ENCODE data around the gene PSIP1. TPM values are rescaled to one million over a fixed set of nuclear protein-coding genes. Genes with fewer than 3 reads are reported as not detected.

The PSIP1 gene
- total RNA-seq, 1 experiment from 2014 or later: 57.8 TPM

- intact Hi-C loops (cut with micrococcal nuclease): loop anchor here (1.0 to 2.0 kb wide), 2 partner anchors 115 to 184 kb away; partner anchors contain the start of gene TTC39B
- peak; percentile 94 for DNase-seq (ENCODE audit: unreplicated experiment)
- TF ChIP-seq, protein P1, sequence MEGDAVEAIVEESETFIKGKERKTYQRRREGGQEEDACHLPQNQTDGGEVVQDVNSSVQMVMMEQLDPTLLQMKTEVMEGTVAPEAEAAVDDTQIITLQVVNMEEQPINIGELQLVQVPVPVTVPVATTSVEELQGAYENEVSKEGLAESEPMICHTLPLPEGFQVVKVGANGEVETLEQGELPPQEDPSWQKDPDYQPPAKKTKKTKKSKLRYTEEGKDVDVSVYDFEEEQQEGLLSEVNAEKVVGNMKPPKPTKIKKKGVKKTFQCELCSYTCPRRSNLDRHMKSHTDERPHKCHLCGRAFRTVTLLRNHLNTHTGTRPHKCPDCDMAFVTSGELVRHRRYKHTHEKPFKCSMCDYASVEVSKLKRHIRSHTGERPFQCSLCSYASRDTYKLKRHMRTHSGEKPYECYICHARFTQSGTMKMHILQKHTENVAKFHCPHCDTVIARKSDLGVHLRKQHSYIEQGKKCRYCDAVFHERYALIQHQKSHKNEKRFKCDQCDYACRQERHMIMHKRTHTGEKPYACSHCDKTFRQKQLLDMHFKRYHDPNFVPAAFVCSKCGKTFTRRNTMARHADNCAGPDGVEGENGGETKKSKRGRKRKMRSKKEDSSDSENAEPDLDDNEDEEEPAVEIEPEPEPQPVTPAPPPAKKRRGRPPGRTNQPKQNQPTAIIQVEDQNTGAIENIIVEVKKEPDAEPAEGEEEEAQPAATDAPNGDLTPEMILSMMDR (IDR thresholded peaks at IDR 0.05; ENCODE audit: unreplicated experiment): no peak
- Mint-ChIP-seq H3K27ac (ENCODE audit: low read depth, unreplicated experiment) (peak within 1 kb of the TSS; percentile 84), H3K27me3 (ENCODE audit: insufficient read depth, unreplicated experiment) (no peaks in the 10 kb centered on the region), H3K9me3 (ENCODE audit: unreplicated experiment) (no peaks in the 10 kb centered on the region), H3K4me1 (ENCODE audit: insufficient read depth, unreplicated experiment) (peaks cover 21% of the 10 kb centered on the region), H3K36me3 (ENCODE audit: insufficient read depth, unreplicated experiment) (peaks cover 32% of the 10 kb centered on the region), H3K4me3 (ENCODE audit: unreplicated experiment) (peak within 1 kb of the TSS; percentile 79)
- no TSS peak for BruUV-seq (replicated peaks)
- POLR2A ChIA-PET: interaction anchor here (0.6 to 4.5 kb wide), 14 partner anchors 8 to 179 kb away, joined by 3 to 48 read pairs (median 3); partner anchors contain the start of genes CCDC171, PSIP1 and TTC39B
- CTCF ChIA-PET: interaction anchor here (0.6 to 2.0 kb wide), 13 partner anchors 11 to 319 kb away, joined by 3 to 8 read pairs (median 5); partner anchors contain the start of genes CCDC171 and TTC39B
Measured at GRCh38 chr9:15422372-15423230, 88.2 kb downstream of the PSIP1 start, which contains the start of gene SNAPC3. Gene SNAPC3 (plus strand): TSS chr9:15422876. CDS start chr9:15422880, 4 bp downstream.

DNA sequence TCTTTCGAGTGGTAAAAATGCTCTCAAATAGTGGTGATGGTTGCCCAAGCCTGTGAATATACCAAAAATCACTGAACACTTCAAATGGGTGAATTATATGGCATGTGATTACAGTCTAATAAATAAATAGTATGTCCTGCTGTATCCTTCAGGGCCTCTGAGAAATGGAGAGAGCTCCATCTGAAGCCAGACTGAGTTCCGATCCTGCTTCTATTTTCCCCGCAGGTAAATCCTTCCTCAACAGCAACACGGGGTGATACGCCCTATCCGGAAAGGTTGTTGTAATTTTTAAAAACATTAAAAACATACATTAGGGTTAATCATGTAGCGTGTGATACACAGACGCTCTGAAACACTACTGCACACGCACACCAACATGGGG is 88.8 kb downstream of the PSIP1 start:
- Mint-ChIP-seq H3K27ac (ENCODE audit: low read depth, unreplicated experiment) (peak overlapping the region; percentile 84), H3K36me3 (ENCODE audit: insufficient read depth, unreplicated experiment) (peaks cover 26% of the 10 kb centered on the region)
- TSS peak; percentile 90 for BruUV-seq (replicated peaks)

DNA sequence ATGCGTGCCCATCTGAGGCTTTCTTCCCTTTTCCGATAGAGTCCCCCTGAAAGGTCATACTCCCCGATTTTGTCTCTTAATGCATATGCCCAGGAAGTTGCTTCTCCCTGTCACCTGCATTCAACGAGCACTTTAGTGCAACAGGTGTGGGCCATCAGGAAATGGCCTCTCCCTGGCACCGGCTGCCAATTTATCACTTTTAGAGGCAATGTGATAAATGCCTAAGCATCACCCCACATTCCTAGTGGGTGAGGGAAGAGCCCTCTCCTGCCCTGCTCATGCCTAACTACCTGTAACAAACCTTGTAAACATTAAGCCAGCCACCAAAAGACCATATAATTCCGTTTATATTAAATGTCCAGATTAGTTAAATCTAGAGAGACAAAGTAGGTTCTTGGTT is 89.2 kb downstream of the PSIP1 start:
- H3K9me3 Mint-ChIP-seq (ENCODE audit: unreplicated experiment): no peaks in the 10 kb centered on the region
- BruUV-seq (replicated peaks): no TSS peak
- H3K4me3 Mint-ChIP-seq (ENCODE audit: unreplicated experiment): peak overlapping the region; percentile 79
- peaks cover 18% of the 10 kb centered on the region for H3K4me1 Mint-ChIP-seq (ENCODE audit: insufficient read depth, unreplicated experiment)
- peaks cover 25% of the 10 kb centered on the region for H3K36me3 Mint-ChIP-seq (ENCODE audit: insufficient read depth, unreplicated experiment)
- no peak for DNase-seq (ENCODE audit: unreplicated experiment)
- intact Hi-C loops (cut with micrococcal nuclease): no loop called here
- POLR2A ChIA-PET: interaction anchor here (0.8 to 4.5 kb wide), 8 partner anchors 9 to 146 kb away, joined by 3 to 48 read pairs (median 4); partner anchors contain the start of genes PSIP1 and TTC39B
- peak overlapping the region; percentile 84 for H3K27ac Mint-ChIP-seq (ENCODE audit: low read depth, unreplicated experiment)
- H3K27me3 Mint-ChIP-seq (ENCODE audit: insufficient read depth, unreplicated experiment): no peaks in the 10 kb centered on the region
- CTCF ChIA-PET: interaction anchor here (0.9 to 2.0 kb wide), 5 partner anchors 114 to 211 kb away, joined by 3 to 8 read pairs (median 6); partner anchors contain the start of gene TTC39B
- TF ChIP-seq, protein P1 (IDR thresholded peaks at IDR 0.05; ENCODE audit: unreplicated experiment): no peak

More for the DNA sequence above, 88.8 kb downstream of the PSIP1 start:
- TF ChIP-seq, protein P1 (IDR thresholded peaks at IDR 0.05; ENCODE audit: unreplicated experiment): no peak
- Mint-ChIP-seq H3K4me3 (ENCODE audit: unreplicated experiment) (peak overlapping the region; percentile 79), H3K9me3 (ENCODE audit: unreplicated experiment) (no peaks in the 10 kb centered on the region), H3K4me1 (ENCODE audit: insufficient read depth, unreplicated experiment) (peaks cover 21% of the 10 kb centered on the region), H3K27me3 (ENCODE audit: insufficient read depth, unreplicated experiment) (no peaks in the 10 kb centered on the region)
- intact Hi-C loops (cut with micrococcal nuclease): loop anchor here (1.0 to 2.0 kb wide), 2 partner anchors 115 to 185 kb away; partner anchors contain the start of gene TTC39B
- ChIA-PET POLR2A (interaction anchor here (0.7 to 4.5 kb wide), 10 partner anchors 9 to 178 kb away, joined by 3 to 48 read pairs (median 4); partner anchors contain the start of genes PSIP1 and TTC39B), CTCF (interaction anchor here (0.9 to 2.0 kb wide), 5 partner anchors 115 to 211 kb away, joined by 3 to 8 read pairs (median 6); partner anchors contain the start of gene TTC39B)
- no peak for DNase-seq (ENCODE audit: unreplicated experiment)

DNA sequence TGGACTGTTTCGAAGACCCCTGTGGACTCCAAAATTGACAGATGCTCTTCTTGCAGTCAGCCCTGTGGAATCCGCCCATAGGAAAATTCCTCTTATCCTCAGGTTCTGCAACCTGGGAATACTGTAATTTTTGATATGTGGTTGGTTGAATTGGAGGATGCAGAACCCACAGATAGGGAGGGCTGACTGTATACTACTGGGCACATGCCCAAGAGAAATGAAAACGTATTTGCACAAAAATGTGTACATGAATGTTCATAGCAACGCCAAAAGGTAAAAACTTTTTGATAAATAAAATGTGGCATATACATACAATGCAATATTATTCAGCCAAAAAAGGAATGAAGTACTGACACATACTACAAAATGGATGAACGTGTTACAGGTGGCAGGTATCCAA is 90.0 kb downstream of the PSIP1 start:
- TF ChIP-seq, protein P1 (IDR thresholded peaks at IDR 0.05; ENCODE audit: unreplicated experiment): no peak
- ChIA-PET POLR2A (interaction anchor here (0.7 to 4.5 kb wide), 2 partner anchors 115 to 207 kb away, joined by 3 to 48 read pairs; partner anchors contain the start of gene TTC39B), CTCF (interaction anchor here (1.3 kb wide), 1 partner anchor 113 kb away, joined by 5 read pairs; the partner anchor contains the start of gene TTC39B)
- no TSS peak for BruUV-seq (replicated peaks)
- intact Hi-C loops (cut with micrococcal nuclease): no loop called here
- Mint-ChIP-seq H3K27me3 (ENCODE audit: insufficient read depth, unreplicated experiment) (no peaks in the 10 kb centered on the region), H3K4me1 (ENCODE audit: insufficient read depth, unreplicated experiment) (peaks cover 12% of the 10 kb centered on the region), H3K36me3 (ENCODE audit: insufficient read depth, unreplicated experiment) (peaks cover 18% of the 10 kb centered on the region), H3K4me3 (ENCODE audit: unreplicated experiment) (no peak overlapping the region), H3K9me3 (ENCODE audit: unreplicated experiment) (no peaks in the 10 kb centered on the region), H3K27ac (ENCODE audit: low read depth, unreplicated experiment) (no peak overlapping the region)
- no peak for DNase-seq (ENCODE audit: unreplicated experiment)
